HCT116 (cell line): ENCODE data around the gene TUT7. TPM values are rescaled to one million over a fixed set of nuclear protein-coding genes. Genes with fewer than 3 reads are reported as not detected.

ENCODE experiments used
- ATAC-seq: fragments of 200-7000 bp; cut with Tn5 transposase; 2 replicates; pipeline ENCODE4 v1.9.1; 2020; ENCODE audit warnings: mild to moderate bottlenecking, moderate library complexity
- BruUV-seq: library from RNA; stranded (reverse); fragments of 400-500 nt; replicated peaks from 2 replicates; lab custom pipeline; 2021; lab: Mats Ljungman, UMichigan
- CTCF ChIA-PET: fragments of 300-600 bp; sonication (Branson Sonifier 250); formaldehyde crosslinking; loops from one replicate; lab custom pipeline; 2021; ENCODE audit warnings: antibody characterized with exemption; lab: Charles Lee
- POLR2A ChIA-PET: fragments of 300-600, 350-600 bp; sonication (Branson Sonifier 250); formaldehyde crosslinking; loops from one replicate; lab custom pipeline; 2021; ENCODE audit warnings: antibody characterized with exemption; lab: Charles Lee
- RAD21 ChIA-PET, 2 experiments: fragments of 300-600 bp; sonication (Branson Sonifier 250); formaldehyde crosslinking; loops; one replicate each; lab custom pipeline; 2023; ENCODE audit warnings: low total read pairs in 2 of 2; ENCODE audit not compliant: uncharacterized antibody in 2 of 2, unreplicated experiment in 2 of 2, low non-redundant PET in 1 of 2; lab: Charles Lee
- DNase-seq: peaks from one replicate; pipeline ENCODE4 v3.0.0-alpha.2; 2010; ENCODE audit warnings: low read depth, low spot score
- H2AFZ ChIP-seq: fragments of 200-600 bp; shearing (Covaris generic), sonication (generic); 2 replicates; pipeline ENCODE4 v1.6.1; 2017; ENCODE audit warnings: low read depth, mixed run types, mixed read lengths, antibody characterized with exemption, low read length; ENCODE audit not compliant: poor library complexity, severe bottlenecking
- H3K27ac ChIP-seq: 2 replicates; pipeline ENCODE4 v1.5.1; 2012; ENCODE audit warnings: low read depth, low read length
- H3K27me3 ChIP-seq: fragments of 200-600 bp; sonication (generic); 2 replicates; pipeline ENCODE4 v1.6.1; 2016; ENCODE audit warnings: mixed run types, low read length, mixed read lengths; ENCODE audit not compliant: insufficient read depth
- H3K36me3 ChIP-seq, 2 experiments: fragments of 200-500 bp in 1 of 2; fragments of 200-600 bp in 1 of 2; sonication (Bioruptor generic) in 1 of 2; sonication (generic) in 1 of 2; 2 replicates each; pipeline versions ENCODE4 v1.5.1 to v1.6.1; 2014 to 2016; ENCODE audit warnings: low read length in 2 of 2, inconsistent platforms in 1 of 2, mixed read lengths in 1 of 2, mixed run types in 1 of 2; ENCODE audit not compliant: insufficient read depth in 2 of 2, control insufficient read depth in 1 of 2
- H3K4me1 ChIP-seq, 2 experiments: fragments of 200-600 bp in 1 of 2; sonication (generic) in 1 of 2; 2 replicates each; pipeline versions ENCODE4 v1.5.1 to v1.6.1; 2012 to 2017; ENCODE audit warnings: low read length in 2 of 2, inconsistent platforms in 1 of 2, mild to moderate bottlenecking in 1 of 2, mixed read lengths in 1 of 2, mixed run types in 1 of 2, moderate library complexity in 1 of 2; ENCODE audit not compliant: insufficient read depth in 2 of 2, control insufficient read depth in 1 of 2
- H3K4me2 ChIP-seq: fragments of 200-600 bp; sonication (generic); 2 replicates; pipeline ENCODE4 v1.6.1; 2017; ENCODE audit warnings: mixed run types, low read length, mixed read lengths
- H3K4me3 ChIP-seq, 2 experiments: fragments of 200-600 bp in 1 of 2; sonication (generic) in 1 of 2; replicated peaks in 1 of 2; 2 replicates each; pipeline ENCODE4 v1.5.1; 2011 to 2016; ENCODE audit warnings: low read length in 2 of 2, control low read depth in 1 of 2, low read depth in 1 of 2, mild to moderate bottlenecking in 1 of 2, mixed read lengths in 1 of 2, mixed run types in 1 of 2
- H3K79me2 ChIP-seq: fragments of 200-600 bp; sonication (generic); 2 replicates; pipeline ENCODE4 v1.6.1; 2017; ENCODE audit warnings: mild to moderate bottlenecking, mixed run types, low read length, moderate library complexity, mixed read lengths; ENCODE audit not compliant: insufficient read depth
- H3K9ac ChIP-seq: fragments of 200-600 bp; sonication (generic); 2 replicates; pipeline ENCODE4 v1.6.1; 2016; ENCODE audit warnings: low read length, mixed read lengths
- H3K9me2 ChIP-seq: fragments of 200-600 bp; sonication (generic), shearing (Covaris generic); 2 replicates; pipeline ENCODE4 v1.6.1; 2017; ENCODE audit warnings: mixed run types, mild to moderate bottlenecking, moderate library complexity; ENCODE audit not compliant: insufficient read depth
- H3K9me3 ChIP-seq, 2 experiments: fragments of 200-500 bp in 1 of 2; fragments of 200-600 bp in 1 of 2; sonication (Bioruptor generic) in 1 of 2; sonication (generic) in 1 of 2; 2 replicates each; pipeline ENCODE4 v1.6.1; 2014 to 2017; ENCODE audit warnings: low read length in 2 of 2, mixed read lengths in 2 of 2, inconsistent platforms in 1 of 2, low read depth in 1 of 2, mild to moderate bottlenecking in 1 of 2, mixed run types in 1 of 2, moderate library complexity in 1 of 2; ENCODE audit not compliant: control insufficient read depth in 1 of 2, insufficient read depth in 1 of 2
- H4K20me1 ChIP-seq: fragments of 200-600 bp; sonication (generic), shearing (Covaris generic); 2 replicates; pipeline ENCODE4 v1.6.1; 2017; ENCODE audit warnings: mixed run types, mild to moderate bottlenecking, moderate library complexity; ENCODE audit not compliant: insufficient read depth
- ATF3 ChIP-seq: IDR thresholded peaks from 2 replicates; pipeline ENCODE4 v1.6.1; 2012
- CBX3 ChIP-seq: IDR thresholded peaks from 2 replicates; pipeline ENCODE4 v1.6.1; 2012; ENCODE audit warnings: low read depth
- EGR1 ChIP-seq: IDR thresholded peaks from 2 replicates; pipeline ENCODE4 v1.6.1; 2012; ENCODE audit warnings: low read depth
- ELF1 ChIP-seq: IDR thresholded peaks from 2 replicates; pipeline ENCODE4 v1.6.1; 2012; ENCODE audit warnings: low read depth, borderline replicate concordance
- EZH2 ChIP-seq: fragments of 200-600 bp; sonication (generic); IDR thresholded peaks from 2 replicates; pipeline ENCODE4 v1.6.1; 2017; ENCODE audit warnings: antibody characterized with exemption, mixed run types
- EZH2phosphoT487 ChIP-seq: fragments of 200-600 bp; IDR thresholded peaks from 2 replicates; pipeline ENCODE4 v1.6.1; 2018; ENCODE audit warnings: antibody characterized with exemption, borderline replicate concordance
- MAX ChIP-seq: IDR thresholded peaks from 2 replicates; pipeline ENCODE4 v1.6.1; 2012
- POLR2A ChIP-seq: IDR thresholded peaks from 2 replicates; pipeline ENCODE4 v1.7.0; 2011; ENCODE audit warnings: borderline replicate concordance; ENCODE audit not compliant: insufficient read depth, insufficient read length; ENCODE audit errors: extremely low read depth
- POLR2AphosphoS5 ChIP-seq: IDR thresholded peaks from 2 replicates; pipeline ENCODE4 v1.6.1; 2011; ENCODE audit warnings: mild to moderate bottlenecking, low read depth, low read length, moderate library complexity
- RAD21 ChIP-seq: IDR thresholded peaks from 2 replicates; pipeline ENCODE4 v1.6.1; 2012; ENCODE audit warnings: low read depth, mild to moderate bottlenecking
- SP1 ChIP-seq: IDR thresholded peaks from 2 replicates; pipeline ENCODE4 v1.6.1; 2012; ENCODE audit warnings: low read depth
- SRF ChIP-seq: IDR thresholded peaks from 2 replicates; pipeline ENCODE4 v1.6.1; 2012; ENCODE audit warnings: low read depth
- YY1 ChIP-seq: IDR thresholded peaks from 2 replicates; pipeline ENCODE4 v1.6.1; 2011; ENCODE audit warnings: low read length, low read depth, moderate library complexity, mild to moderate bottlenecking; ENCODE audit not compliant: insufficient replicate concordance; ENCODE audit errors: extremely low read depth
- ZNF274 ChIP-seq: fragments of 200-500 bp; sonication (Bioruptor generic); IDR thresholded peaks from 2 replicates; pipeline ENCODE4 v1.6.1; 2014; ENCODE audit warnings: mild to moderate bottlenecking, low read depth, low read length, inconsistent platforms
- intact Hi-C: fragments of 100-400 bp; cut with micrococcal nuclease; formaldehyde crosslinking; loops from 2 replicates; pipeline ENCODE4 v1.10.0; 2022
- total RNA-seq: library from RNA; stranded (reverse); gene quantifications from one replicate; pipeline ENCODE4 v1.2.1, GENCODE V29; 2021; ENCODE audit not compliant: unreplicated experiment
- TF ChIP-seq, protein P1 (sequence below), 3 experiments: fragments of 200-600 bp in 1 of 3; sonication (generic) in 1 of 3; IDR thresholded peaks in 2 of 3; conservative IDR thresholded peaks in 1 of 3; 2 replicates each; pipeline ENCODE4 v1.5.1; 2012 to 2017; ENCODE audit warnings: low read depth in 2 of 3, low read length in 2 of 3, antibody characterized with exemption in 1 of 3, borderline replicate concordance in 1 of 3, control low read depth in 1 of 3, mild to moderate bottlenecking in 1 of 3, mixed read lengths in 1 of 3, mixed run types in 1 of 3, moderate library complexity in 1 of 3; ENCODE audit not compliant: insufficient read depth in 1 of 3

The TUT7 gene
- total RNA-seq, 1 experiment from 2014 or later = 23.1 TPM

- DNase-seq = no peak
- H3K9me3 ChIP-seq = no peaks in the 10 kb centered on the region
- CTCF ChIA-PET = no interaction called here
- TF ChIP-seq ZNF274 = no peak
- TF ChIP-seq MAX = no peak
- no peak for TF ChIP-seq SP1
- TF ChIP-seq EZH2phosphoT487 = no peak
- TF ChIP-seq, protein P1, sequence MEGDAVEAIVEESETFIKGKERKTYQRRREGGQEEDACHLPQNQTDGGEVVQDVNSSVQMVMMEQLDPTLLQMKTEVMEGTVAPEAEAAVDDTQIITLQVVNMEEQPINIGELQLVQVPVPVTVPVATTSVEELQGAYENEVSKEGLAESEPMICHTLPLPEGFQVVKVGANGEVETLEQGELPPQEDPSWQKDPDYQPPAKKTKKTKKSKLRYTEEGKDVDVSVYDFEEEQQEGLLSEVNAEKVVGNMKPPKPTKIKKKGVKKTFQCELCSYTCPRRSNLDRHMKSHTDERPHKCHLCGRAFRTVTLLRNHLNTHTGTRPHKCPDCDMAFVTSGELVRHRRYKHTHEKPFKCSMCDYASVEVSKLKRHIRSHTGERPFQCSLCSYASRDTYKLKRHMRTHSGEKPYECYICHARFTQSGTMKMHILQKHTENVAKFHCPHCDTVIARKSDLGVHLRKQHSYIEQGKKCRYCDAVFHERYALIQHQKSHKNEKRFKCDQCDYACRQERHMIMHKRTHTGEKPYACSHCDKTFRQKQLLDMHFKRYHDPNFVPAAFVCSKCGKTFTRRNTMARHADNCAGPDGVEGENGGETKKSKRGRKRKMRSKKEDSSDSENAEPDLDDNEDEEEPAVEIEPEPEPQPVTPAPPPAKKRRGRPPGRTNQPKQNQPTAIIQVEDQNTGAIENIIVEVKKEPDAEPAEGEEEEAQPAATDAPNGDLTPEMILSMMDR (IDR thresholded peaks at IDR 0.05 in 2 of 3, conservative IDR thresholded peaks at IDR 0.05 in 1 of 3; ENCODE audit: borderline replicate concordance in 1 of 3, insufficient read depth in 1 of 3, low read depth in 2 of 3, low read length in 2 of 3) = no peak
- TF ChIP-seq EGR1 = no peak
- TF ChIP-seq, all 23 proteins: peak for 0
- H3K4me2 ChIP-seq = no peak overlapping the region
- H3K9ac ChIP-seq = no peak overlapping the region
- H3K27ac ChIP-seq = no peak overlapping the region
- peaks cover 2 to 6% of the 10 kb centered on the region in 2 experiments; a peak in 2 of 4 replicates for H3K36me3 ChIP-seq
- no TSS peak for BruUV-seq
- no peaks in the 10 kb centered on the region for H3K27me3 ChIP-seq
- intact Hi-C loops = no loop called here
- no peaks in the 10 kb centered on the region for H4K20me1 ChIP-seq
- H2AFZ ChIP-seq = no peak overlapping the region
- RAD21 ChIA-PET = no interaction called here
- H3K4me1 ChIP-seq = peaks cover 0 to 9% of the 10 kb centered on the region in 2 experiments; a peak in 2 of 4 replicates
- no peak overlapping the region for H3K4me3 ChIP-seq
- peaks cover 24% of the 10 kb centered on the region for H3K79me2 ChIP-seq
- no peak for ATAC-seq
- POLR2A ChIA-PET = no interaction called here
- no peaks in the 10 kb centered on the region for H3K9me2 ChIP-seq
These were observed 90.3 kb downstream of the TUT7 start for GRCh38 chr9:86263876-86264275.

DNA sequence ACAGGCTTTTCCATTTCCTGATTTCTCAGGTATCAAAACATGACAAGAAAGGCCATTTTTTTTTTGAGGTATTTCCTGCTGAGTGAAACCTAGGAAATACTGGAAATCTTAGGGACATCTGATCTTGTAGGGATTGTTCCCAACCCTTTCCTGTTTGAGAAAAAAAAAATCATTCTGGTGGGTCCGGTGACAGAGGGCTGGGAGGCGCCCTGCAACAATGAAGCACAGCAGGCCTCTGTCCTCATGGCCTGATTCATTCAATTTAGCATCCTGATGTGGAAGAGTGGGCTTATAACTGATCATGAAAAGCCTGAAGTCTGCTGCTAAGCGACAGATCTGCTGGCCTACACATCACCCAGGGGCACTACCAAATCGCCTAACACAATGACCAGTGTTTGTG, 91.7 kb downstream of the TUT7 start:
- peaks cover 12% of the 10 kb centered on the region for H3K79me2 ChIP-seq
- intact Hi-C loops = no loop called here
- no peaks in the 10 kb centered on the region for H3K9me2 ChIP-seq
- peaks cover 0 to 9% of the 10 kb centered on the region in 2 experiments; a peak in 2 of 4 replicates for H3K4me1 ChIP-seq
- no peaks in the 10 kb centered on the region for H4K20me1 ChIP-seq
- no TSS peak for BruUV-seq
- H3K27me3 ChIP-seq = no peaks in the 10 kb centered on the region
- H2AFZ ChIP-seq = no peak overlapping the region
- ChIA-PET POLR2A (no interaction called here), RAD21 (no interaction called here), CTCF (no interaction called here)
- no peak overlapping the region for H3K4me2 ChIP-seq
- no peak overlapping the region for H3K4me3 ChIP-seq
- H3K27ac ChIP-seq = no peak overlapping the region
- peaks cover 2 to 6% of the 10 kb centered on the region in 2 experiments; a peak in 2 of 4 replicates for H3K36me3 ChIP-seq
- H3K9me3 ChIP-seq = no peaks in the 10 kb centered on the region
- ATAC-seq = no peak
- DNase-seq = no peak
- no peak overlapping the region for H3K9ac ChIP-seq
- TF ChIP-seq POLR2AphosphoS5 (no peak), EGR1 (no peak), POLR2A (no peak), EZH2 (no peak), SRF (no peak), SP1 (no peak), CBX3 (no peak), YY1 (no peak), ZNF274 (no peak), ELF1 (no peak), RAD21 (no peak), ATF3 (no peak)
- TF ChIP-seq, protein P1 (IDR thresholded peaks at IDR 0.05 in 2 of 3, conservative IDR thresholded peaks at IDR 0.05 in 1 of 3; ENCODE audit: borderline replicate concordance in 1 of 3, insufficient read depth in 1 of 3, low read depth in 2 of 3, low read length in 2 of 3) = no peak
